DMS53 (cell line): Measurements from ENCODE around the gene DEFB131B.
"Not testable (repeated sequence)": the region's sequence is repeated elsewhere in the genome, so short reads cannot be mapped to it uniquely, and the experiment has no call there.

Experiments used
- DNase-seq: peaks from one replicate; lab custom pipeline; 2025; lab: John Stamatoyannopoulos, UW

The DEFB131B gene

DNA sequence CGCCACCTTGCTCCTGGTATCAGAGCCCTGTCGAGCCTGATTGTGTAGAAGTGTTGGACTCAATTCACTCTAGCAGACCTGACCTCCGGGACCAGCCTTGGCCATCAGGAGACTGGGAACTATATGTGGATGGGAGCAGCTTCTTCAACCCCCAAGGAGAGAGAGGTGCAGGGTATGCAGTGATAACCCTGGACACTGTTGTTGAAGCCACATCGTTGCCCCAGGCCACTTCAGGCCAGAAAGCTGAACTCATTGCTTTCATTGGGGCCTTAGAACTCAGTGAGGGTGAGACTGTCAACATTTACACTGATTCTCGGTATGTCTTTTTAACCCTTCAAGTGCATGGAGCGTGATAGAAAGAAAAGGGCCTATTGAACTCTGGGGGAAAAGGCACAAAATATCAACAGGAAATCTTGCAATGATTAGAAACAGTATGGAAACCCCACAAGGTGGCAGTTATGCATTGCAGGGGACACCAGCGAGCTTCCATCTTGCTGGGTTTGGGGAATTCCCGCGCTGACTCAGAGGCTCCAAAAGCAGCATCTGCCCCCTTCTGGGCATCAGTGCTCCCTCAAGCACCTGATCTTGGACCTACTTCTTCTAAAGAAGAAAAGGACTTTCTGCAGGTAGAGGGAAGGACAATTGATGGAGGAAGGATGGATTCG, 33.2 kb downstream of the DEFB131B start:
- not testable (repeated sequence) for DNase-seq

DNA sequence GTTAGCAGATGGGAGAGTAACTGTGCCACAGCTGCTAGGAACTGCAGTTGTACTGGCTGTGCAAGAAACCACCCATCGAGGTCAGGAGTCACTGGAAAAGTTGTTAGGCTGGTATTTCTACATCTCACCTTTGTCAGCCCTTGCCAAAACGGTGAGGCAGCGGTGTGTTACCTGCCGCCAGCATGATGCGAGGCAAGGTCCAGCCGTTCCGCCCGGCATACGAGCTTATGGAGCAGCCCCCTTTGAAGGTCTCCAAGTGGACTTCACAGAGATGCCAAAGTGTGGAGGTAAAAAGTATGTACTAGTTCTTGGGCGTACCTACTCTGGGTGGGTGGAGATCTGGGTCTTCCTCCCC, 33.7 kb downstream of the DEFB131B start:
- DNase-seq = not testable (repeated sequence)

DNA sequence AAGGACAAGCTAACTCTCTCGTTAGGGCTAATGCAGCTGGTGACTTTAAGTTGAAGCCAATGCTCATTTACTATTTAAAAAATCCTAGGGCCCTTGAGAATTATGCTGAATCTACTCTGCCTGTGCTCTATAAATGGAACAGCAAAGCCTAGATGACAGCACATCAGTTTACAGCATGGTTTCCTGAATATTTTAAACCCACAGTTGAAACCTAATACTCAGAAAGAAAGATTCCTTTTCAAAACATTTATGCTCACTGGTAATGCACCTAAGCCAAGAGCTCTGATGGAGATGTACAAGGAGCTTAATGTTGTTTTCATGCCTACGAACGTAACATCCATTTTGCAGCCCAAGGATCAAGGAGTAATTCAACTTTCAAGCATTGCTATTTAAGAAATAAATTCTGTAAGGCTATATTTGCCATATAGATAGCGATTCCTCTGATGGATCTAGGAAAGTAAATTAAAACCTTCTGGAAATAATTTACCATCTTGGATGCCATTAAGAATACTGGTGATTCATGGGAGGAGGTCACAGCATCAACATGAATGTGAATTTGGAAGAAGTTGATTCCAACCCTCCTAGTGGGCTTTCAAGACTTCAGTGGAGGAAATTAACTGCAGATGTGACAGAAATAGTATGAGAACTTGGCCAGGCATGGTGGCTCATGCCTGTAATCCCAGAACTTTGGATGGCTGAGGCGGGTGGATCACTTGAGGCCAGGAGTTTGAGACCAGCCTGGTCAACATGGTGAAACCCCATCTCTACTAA, 35.7 kb downstream of the DEFB131B start:
- no peak for DNase-seq

DNA sequence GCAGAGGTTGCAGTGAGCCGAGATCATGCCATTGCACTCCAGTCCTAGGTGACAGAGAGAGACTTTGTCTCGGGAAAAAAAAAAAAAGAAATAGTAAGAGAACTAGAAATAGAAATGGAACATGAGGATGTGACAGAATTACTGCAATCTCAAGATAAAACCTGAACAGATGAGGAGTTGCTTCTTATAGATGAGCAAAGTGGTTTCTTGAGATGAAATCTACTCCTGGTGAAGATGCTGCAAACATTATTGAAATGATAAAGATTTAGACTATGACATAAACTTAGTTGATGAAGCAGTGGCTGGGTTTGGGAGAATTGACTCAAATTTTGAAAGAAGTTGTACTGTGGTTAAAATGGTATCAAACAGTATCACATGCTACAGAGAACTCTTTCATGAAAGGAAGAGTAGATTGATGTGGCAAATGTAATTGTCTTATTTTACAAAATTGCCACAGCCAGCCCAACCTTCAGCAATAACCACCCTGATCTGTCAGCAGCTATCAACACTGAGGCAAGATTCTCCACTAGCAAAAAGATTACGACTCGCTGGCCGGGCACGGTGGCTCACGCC, 36.5 kb downstream of the DEFB131B start:
- no peak for DNase-seq

DNA sequence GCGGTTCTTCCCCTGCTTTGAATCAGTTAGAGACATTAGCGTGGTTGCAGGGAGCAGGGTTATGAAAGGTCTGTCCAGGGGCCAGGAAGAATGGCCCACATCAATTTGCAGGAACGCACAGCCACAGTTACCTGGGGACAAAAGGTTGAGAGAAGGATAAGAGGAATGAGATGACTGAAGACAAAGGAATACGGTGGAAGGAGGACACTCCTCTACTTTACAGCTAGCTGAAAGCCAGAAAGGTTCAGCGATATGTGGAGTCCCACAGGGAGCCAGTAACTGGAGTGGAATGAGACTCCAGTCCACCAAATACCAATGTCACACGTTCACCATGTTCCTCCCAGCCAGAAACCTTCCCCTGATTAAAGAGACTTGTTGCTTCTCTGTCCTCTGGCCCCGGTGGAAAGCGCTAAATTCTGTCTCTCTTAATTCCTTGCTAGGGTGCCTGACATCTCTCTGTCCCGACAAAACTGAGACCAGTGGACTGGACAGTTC, 39.4 kb downstream of the DEFB131B start:
- no peak for DNase-seq

DNA sequence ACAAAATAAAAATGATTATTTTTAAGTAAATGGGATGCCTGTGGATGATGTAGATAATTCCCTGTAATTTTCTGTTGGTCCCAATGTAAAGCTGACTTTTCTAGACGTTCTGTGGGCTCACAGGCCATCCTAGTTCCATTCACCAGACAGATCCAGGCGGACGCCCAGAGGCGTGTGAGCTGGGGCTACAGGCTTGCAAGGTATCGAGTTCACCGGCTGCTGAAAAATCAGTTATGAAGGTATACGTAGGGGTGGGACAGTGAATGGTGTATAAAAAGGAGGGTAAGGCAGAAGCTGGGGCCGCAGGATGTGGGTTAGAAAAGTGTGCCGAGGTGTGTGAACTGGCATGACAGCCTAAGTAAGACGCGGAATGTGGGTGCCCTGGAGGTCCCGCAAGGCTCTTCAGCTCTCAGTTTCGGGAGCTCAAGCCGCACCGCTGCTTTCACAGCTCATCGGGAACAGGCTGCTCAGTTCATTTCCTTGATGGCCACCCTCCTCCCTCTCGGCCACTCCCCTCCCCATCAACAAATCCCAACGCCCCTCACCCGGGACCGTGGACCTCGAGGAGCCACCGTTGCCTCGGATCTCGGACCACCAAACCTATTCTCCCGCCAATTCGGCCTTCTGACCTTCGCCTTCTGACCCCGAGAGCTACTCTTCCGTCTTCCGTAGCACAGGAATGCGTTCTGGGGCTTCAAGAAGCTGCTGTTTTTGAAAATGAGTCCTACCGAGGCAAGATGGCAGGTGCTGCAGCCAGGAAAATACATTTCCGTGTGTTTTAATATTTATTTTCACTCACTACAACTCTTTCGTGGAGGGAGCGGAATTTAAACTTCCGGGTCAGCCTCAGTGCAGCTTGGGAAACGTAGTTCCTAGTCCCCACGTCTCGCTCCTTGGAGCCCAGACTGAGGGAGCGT, 49.8 kb downstream of the DEFB131B start, which contains the start of gene XNDC1N:
TSS of gene XNDC1N (minus strand) at position 775 of the 917 bp plus-strand sequence. CDS start 5,241 bp downstream, outside the sequence.
- DNase-seq = peak; percentile 99

DNA sequence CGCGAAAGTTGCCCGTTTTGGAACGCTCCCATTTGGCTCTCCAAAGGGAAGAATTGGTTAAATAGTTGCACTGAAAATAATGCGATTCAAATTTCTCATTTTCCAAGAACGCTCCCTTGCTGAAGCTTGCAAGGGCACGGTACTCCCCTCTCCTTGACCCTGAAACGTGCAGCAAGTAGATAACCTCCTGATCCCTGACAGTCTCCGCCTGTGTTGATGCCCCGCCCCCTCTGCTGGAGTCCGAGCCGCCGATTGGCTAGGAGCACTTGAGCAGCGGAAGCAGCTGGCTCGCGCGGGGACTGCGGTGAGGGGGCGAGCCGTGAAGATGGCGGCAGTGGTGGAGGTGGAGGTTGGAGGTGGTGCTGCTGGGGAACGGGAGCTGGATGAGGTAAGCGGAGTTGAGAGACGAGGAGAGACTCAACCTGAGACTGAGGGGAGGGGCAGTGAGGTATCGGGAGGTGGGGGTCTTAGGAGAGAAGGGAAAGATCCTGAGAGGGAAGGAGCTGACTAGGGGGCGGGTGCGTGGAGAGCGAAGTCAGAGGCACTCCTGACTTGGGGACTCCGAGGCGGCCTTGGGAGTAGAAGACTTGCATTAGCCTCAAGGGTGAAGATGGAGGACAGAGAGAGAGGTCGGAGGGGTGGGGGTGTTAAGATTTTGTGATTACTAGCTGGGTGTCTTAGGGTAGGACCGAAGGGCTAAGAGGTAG, 50.6 kb downstream of the DEFB131B start, which contains the start of gene RNF121:
TSS of gene RNF121 (plus strand) at position 310 of the 707 bp plus-strand sequence. CDS start at position 326, 16 bp downstream.
- peak; percentile 100 for DNase-seq

DNA sequence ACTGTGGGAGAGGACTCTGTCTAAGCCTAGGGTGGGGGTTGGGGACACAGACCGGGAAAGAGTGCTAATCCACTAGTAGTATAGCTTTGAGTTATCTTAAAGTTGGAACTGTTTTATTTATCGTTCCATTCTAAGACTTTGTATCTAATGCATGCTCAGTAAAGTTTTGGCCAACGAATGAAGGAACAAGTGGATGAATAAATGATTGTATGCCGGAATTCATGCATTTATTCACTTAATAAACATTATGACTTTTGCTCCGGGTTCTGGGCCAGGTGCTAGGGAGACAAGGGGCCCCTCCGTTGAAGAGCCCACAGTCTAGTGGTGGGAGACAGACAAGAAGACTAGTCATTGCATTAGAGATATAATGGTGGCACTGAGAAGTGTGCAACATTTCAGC, 51.2 kb downstream of the DEFB131B start:
- peak; percentile 47 for DNase-seq

DNA sequence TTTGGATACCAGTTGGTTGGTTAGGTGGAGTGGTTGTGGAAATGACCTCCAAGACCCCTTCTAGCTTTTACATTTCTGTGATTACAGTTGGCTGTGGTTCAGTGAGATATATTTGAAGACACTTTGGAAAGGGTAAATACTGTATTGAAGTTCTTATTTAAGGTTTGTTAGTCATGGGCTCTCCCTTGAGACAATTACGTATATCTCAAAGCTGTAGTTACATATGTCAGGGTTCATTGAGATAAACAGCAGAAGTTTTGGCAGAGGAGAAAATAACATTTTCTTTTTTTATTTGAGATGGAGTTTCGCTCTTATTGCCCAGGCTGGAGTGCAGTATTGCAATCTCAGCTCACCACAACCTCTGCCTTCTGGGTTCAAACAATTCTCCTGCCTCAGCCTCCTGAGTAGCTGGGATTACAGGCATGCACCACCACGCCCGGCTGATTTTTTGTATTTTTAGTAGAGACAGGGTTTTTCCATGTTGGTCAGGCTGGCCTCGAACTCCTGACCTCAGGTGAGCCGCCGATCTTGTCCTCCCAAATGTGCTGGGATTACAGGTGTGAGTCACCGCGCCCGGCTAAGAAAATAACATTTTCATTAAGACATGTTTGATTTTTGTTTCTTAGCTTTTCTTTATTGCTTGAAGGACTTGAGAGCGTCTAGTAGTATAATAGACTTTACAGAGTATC, 52.4 kb downstream of the DEFB131B start:
- DNase-seq = no peak

DNA sequence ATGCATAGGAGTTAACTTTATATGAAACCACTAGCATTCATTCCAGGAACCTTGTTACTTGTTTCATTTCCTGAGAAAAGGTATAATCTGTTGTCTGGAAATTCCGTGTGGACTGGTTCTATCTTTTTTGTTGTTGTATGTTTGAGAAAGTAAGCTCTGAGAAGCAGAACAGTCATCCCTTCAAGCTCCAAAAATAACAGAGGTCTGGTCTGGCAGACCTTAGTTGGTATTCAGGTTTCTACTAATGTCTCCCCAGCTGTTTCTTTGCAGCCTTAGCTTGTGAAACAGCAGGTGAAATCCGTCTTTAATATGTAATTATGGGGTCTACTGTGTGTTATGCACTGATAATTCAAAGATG, 53.0 kb downstream of the DEFB131B start:
- no peak for DNase-seq

DNA sequence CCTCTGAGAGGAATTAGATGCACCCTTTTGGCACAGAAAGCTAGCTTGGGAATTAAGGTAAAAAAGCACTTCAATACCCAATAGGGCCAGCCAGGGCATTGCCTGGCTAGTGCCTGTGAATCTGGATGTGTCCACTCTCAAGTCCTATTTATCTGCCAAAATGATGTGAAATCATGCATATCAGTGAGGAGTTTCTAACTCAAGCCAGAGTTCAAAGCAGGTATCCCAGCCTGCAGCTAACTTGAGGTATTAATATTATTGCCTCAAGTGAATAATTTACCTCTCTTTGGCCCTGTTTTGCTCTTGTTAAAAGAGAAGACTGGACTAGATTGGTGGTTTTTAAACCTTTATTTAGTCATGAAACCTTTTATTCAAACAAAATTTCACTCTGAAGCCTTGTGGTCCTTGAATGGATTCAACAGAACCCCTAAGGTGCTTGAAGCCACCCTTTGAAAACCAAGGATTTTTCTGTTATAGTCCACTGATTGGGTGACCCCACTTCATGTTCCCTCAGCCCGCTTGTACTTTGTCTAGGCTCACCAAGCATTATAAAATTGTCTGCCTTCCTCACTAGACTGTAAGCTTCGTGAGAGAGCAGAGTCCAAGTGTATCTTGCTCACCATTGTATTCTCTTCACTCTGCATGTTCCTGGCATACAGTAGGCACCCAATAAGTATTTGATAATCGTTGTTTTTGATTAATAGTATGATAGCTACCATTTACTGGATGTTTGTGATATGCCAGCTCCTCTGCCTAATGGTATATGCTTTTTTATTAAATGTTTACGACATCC, 55.1 kb downstream of the DEFB131B start:
- no peak for DNase-seq
